Hypothalamus (tissue), 51 donors: ENCODE data around the gene TEC.
"Not testable (repeated sequence)": the region's sequence is repeated elsewhere in the genome, so short reads cannot be mapped to it uniquely, and the experiment has no call there.

ENCODE experiments used
- DNase-seq, 51 donors: peaks; one replicate each; lab custom pipeline; 2025; lab: John Stamatoyannopoulos, UW

The TEC gene

GRCh38 chr4:48243887-48244286 lies 25.8 kb downstream of the TEC start:
- DNase-seq: no peak

- no peak for DNase-seq
Measured at GRCh38 chr4:48243429-48243828, 26.2 kb downstream of the TEC start.

- DNase-seq: no peak
Measured at GRCh38 chr4:48242511-48243195, 27.0 kb downstream of the TEC start.

- no peak for DNase-seq
Measured at GRCh38 chr4:48241731-48242130, 27.9 kb downstream of the TEC start.

- no peak for DNase-seq
Measured at GRCh38 chr4:48237996-48238645, 31.5 kb downstream of the TEC start.

GRCh38 chr4:48235050-48235449 lies 34.6 kb downstream of the TEC start:
- no peak for DNase-seq

- no peak for DNase-seq
Measured at GRCh38 chr4:48234575-48234974, 35.1 kb downstream of the TEC start.

GRCh38 chr4:48228949-48229348 lies 40.7 kb downstream of the TEC start:
- DNase-seq: no peak

GRCh38 chr4:48227662-48228061 lies 42.0 kb downstream of the TEC start:
- DNase-seq: no peak

- no peak for DNase-seq
Measured at GRCh38 chr4:48226199-48226598, 43.4 kb downstream of the TEC start.

- no peak for DNase-seq
Measured at GRCh38 chr4:48225368-48226141, 44.1 kb downstream of the TEC start.

- DNase-seq: no peak
Measured at GRCh38 chr4:48224606-48225005, 45.0 kb downstream of the TEC start.

- DNase-seq: no peak
Measured at GRCh38 chr4:48223633-48224295, 45.9 kb downstream of the TEC start.

GRCh38 chr4:48222491-48222890 lies 47.1 kb downstream of the TEC start:
- no peak for DNase-seq

GRCh38 chr4:48219430-48219829 lies 50.2 kb downstream of the TEC start:
- DNase-seq: not testable (repeated sequence)

GRCh38 chr4:48216563-48216962 lies 53.1 kb downstream of the TEC start:
- no peak for DNase-seq

- DNase-seq: no peak
Measured at GRCh38 chr4:48215977-48216376, 53.7 kb downstream of the TEC start.

- DNase-seq: no peak
Measured at GRCh38 chr4:48212165-48212564, 57.5 kb downstream of the TEC start.

- no peak for DNase-seq
Measured at GRCh38 chr4:48210966-48211328, 58.7 kb downstream of the TEC start.

GRCh38 chr4:48205626-48206025 lies 64.0 kb downstream of the TEC start:
- no peak for DNase-seq

- DNase-seq: no peak
Measured at GRCh38 chr4:48205107-48205506, 64.5 kb downstream of the TEC start.
